Panc1 (cell line): ENCODE data around the gene ENGASE.

Experiments
- POLR2AphosphoS5 ChIP-seq: IDR thresholded peaks from 2 replicates; pipeline ENCODE4 v1.6.1; 2012; ENCODE audit warnings: mild to moderate bottlenecking, low read depth, low read length, moderate library complexity
- REST ChIP-seq, 2 experiments: IDR thresholded peaks; 2 replicates each; pipeline ENCODE4 v1.6.1; 2011 to 2012; ENCODE audit warnings: low read depth in 2 of 2, control low read depth in 1 of 2, low read length in 1 of 2, mild to moderate bottlenecking in 1 of 2, moderate library complexity in 1 of 2; ENCODE audit not compliant: insufficient read depth in 1 of 2
- SIN3A ChIP-seq: IDR thresholded peaks from 2 replicates; pipeline ENCODE4 v1.6.1; 2012; ENCODE audit warnings: low read depth, mild to moderate bottlenecking, low read length, moderate library complexity, borderline replicate concordance; ENCODE audit not compliant: insufficient read depth
- TCF7L2 ChIP-seq: IDR thresholded peaks from 2 replicates; pipeline ENCODE4 v1.6.1; 2011; ENCODE audit warnings: mild to moderate bottlenecking, low read depth, low read length, inconsistent platforms
- TF ChIP-seq, protein P1 (sequence below): fragments of 450-650 bp; IDR thresholded peaks from 2 replicates; pipeline ENCODE4 v1.5.1; 2017; ENCODE audit warnings: mild to moderate bottlenecking

- TF ChIP-seq, protein P1, sequence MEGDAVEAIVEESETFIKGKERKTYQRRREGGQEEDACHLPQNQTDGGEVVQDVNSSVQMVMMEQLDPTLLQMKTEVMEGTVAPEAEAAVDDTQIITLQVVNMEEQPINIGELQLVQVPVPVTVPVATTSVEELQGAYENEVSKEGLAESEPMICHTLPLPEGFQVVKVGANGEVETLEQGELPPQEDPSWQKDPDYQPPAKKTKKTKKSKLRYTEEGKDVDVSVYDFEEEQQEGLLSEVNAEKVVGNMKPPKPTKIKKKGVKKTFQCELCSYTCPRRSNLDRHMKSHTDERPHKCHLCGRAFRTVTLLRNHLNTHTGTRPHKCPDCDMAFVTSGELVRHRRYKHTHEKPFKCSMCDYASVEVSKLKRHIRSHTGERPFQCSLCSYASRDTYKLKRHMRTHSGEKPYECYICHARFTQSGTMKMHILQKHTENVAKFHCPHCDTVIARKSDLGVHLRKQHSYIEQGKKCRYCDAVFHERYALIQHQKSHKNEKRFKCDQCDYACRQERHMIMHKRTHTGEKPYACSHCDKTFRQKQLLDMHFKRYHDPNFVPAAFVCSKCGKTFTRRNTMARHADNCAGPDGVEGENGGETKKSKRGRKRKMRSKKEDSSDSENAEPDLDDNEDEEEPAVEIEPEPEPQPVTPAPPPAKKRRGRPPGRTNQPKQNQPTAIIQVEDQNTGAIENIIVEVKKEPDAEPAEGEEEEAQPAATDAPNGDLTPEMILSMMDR: no peak
- TF ChIP-seq REST (IDR thresholded peaks at IDR 0.05; ENCODE audit: insufficient read depth in 1 of 2, low read depth in 2 of 2, low read length in 1 of 2): no peak
- no peak for TF ChIP-seq SIN3A
- TF ChIP-seq POLR2AphosphoS5: no peak
- no peak for TF ChIP-seq TCF7L2
Observed at GRCh38 chr17:79131701-79132100, 57.1 kb downstream of the ENGASE start.
